HG02870 (cell line): ENCODE results near the gene NUAK1.

Experiments used
- ATAC-seq: cut with Tn5 transposase; IDR thresholded peaks from one replicate; pipeline ENCODE4 v1.9.1; 2021; ENCODE audit warnings: mild to moderate bottlenecking, moderate library complexity; ENCODE audit not compliant: unreplicated experiment

The NUAK1 gene

GRCh38 chr12:106015646-106016045, 123.1 kb downstream of the NUAK1 start:
- ATAC-seq = no peak

GRCh38 chr12:106013941-106014340, 124.8 kb downstream of the NUAK1 start:
- no peak for ATAC-seq
